ENCODE measurements around the gene TMEM184A.

Gene TMEM184A

DNA sequence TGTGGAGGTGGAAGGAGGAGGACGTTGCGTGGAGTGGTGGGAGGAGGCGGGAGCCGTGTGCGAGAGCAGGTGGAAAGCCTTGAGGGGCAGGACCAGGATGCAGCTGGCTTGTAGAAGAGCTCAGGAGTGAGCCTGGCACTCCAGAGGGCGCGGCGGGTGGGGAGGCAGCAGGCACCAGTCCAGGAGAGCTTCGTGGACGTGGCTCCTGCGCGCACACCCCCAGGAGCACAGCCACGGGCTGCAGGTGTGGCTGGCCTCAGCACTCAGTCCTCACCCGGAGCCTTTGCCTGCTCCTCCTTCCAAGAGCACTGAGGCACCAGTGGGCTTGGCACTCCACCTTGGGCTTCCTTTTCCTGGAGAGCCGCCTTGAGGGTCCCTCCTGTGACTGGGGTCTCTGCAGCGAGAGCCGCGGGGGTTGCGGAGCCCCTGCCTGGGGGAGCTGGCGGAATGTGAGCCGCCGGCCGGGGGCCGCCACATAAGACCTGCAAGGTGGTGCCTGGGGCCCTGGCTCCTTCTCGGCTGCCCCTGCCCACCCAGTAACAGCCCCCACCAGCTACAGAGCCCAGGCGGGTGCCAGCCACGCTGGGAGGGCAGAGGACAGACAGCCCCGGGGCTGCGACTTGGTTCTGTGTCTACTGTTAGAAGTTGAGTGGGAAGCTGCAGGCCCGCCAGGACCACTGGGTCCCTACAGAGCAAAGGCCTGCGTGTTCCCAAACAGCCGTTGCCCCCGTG is 14.4 kb downstream of the TMEM184A start:
- Histone ChIP-seq H3K9ac (ENCODE audit: low read length) (no peak overlapping the region), H3K27me3 (ENCODE audit: control insufficient read depth, insufficient read depth, low read length) (no peaks in the 10 kb centered on the region), H3K4me3 (ENCODE audit: low read depth, low read length) (no peak overlapping the region), H3K36me3 (ENCODE audit: control insufficient read depth, insufficient read depth, low read length) (peaks cover 27% of the 10 kb centered on the region), H3K9me3 (ENCODE audit: control insufficient read depth, insufficient read depth, low read depth, low read length) (no peaks in the 10 kb centered on the region), H3K4me1 (ENCODE audit: control insufficient read depth, insufficient read depth, low read length) (peaks cover 14% of the 10 kb centered on the region), H3K27ac (ENCODE audit: low read depth, low read length) (no peak overlapping the region)

DNA sequence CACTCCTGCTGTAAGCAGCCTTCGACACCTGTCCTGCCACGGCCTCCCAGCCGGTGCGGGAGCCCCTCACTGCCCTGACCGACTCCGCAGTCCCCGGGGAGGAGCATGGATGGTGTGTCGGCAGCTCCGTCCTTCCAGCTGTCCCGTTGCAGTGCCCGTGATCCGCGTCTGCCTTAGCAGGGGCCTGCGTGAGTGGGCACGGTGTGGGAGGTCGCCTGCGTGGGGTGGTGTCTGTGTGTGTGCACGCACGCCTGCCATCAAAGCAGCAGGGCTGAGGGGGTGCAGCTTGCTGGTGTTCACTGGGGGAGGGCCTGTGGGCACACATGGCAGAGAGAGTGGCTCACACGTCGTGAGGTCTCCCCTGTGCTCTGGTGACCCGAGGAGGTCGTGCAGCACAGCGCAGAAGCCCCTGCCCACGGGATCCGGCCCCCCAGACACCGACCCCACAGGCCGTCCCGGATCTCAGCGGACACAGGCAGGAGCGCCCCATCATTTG is 15.2 kb downstream of the TMEM184A start:
- peaks cover 22% of the 10 kb centered on the region for H3K4me1 ChIP-seq (ENCODE audit: control insufficient read depth, insufficient read depth, low read length)

DNA sequence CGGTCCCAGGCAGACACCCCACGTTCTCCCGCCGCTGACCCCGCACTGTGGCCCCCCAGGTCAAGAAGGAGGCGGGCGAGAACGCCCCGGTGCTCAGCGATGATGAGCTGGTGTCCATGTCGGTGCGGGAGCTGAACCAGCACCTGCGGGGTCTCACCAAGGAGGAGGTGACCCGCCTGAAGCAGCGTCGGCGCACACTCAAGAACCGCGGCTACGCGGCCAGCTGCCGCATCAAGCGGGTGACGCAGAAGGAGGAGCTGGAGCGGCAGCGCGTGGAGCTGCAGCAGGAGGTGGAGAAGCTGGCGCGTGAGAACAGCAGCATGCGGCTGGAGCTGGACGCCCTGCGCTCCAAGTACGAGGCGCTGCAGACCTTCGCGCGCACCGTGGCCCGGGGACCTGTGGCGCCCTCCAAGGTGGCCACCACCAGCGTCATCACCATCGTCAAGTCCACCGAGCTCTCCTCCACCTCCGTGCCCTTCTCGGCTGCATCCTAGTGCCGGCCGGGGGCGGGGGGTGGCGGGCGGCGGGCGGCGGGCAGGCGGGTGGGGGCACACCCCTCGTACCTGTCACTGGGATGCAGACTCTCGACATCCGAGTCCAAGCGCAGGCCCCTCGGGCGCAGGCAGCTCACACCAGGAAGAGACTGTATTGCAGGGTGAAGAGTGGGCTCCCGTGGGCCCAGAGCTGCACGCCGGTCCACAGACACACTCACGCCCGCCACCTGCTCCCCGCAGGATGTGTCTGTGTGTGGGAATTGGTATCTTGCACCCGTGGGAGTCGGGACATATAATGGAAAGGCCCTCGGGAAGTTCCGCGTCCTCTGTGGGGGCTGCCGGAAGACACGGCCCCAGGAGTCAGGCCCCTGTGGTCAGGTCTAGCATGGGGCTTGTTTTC is 15.9 kb downstream of the TMEM184A start:
- no peaks in the 10 kb centered on the region; the same call in 1 of the 2 replicates for H3K27me3 ChIP-seq (ENCODE audit: control insufficient read depth, insufficient read depth, low read length)
- peaks cover 27% of the 10 kb centered on the region for H3K36me3 ChIP-seq (ENCODE audit: control insufficient read depth, insufficient read depth, low read length)
- H3K27ac ChIP-seq (ENCODE audit: low read depth, low read length), result no peak overlapping the region
- H3K9me3 ChIP-seq (ENCODE audit: control insufficient read depth, insufficient read depth, low read depth, low read length), result no peaks in the 10 kb centered on the region
- peaks cover 26% of the 10 kb centered on the region for H3K4me1 ChIP-seq (ENCODE audit: control insufficient read depth, insufficient read depth, low read length)
- H3K4me3 ChIP-seq (ENCODE audit: low read depth, low read length), result no peak overlapping the region
- H3K9ac ChIP-seq (ENCODE audit: low read length), result no peak overlapping the region

More for the DNA sequence above, 15.2 kb downstream of the TMEM184A start:
- H3K27me3 ChIP-seq (ENCODE audit: control insufficient read depth, insufficient read depth, low read length), result no peaks in the 10 kb centered on the region
- no peak overlapping the region for H3K4me3 ChIP-seq (ENCODE audit: low read depth, low read length)
- H3K27ac ChIP-seq (ENCODE audit: low read depth, low read length), result no peak overlapping the region
- no peak overlapping the region for H3K9ac ChIP-seq (ENCODE audit: low read length)
- no peaks in the 10 kb centered on the region for H3K9me3 ChIP-seq (ENCODE audit: control insufficient read depth, insufficient read depth, low read depth, low read length)
- H3K36me3 ChIP-seq (ENCODE audit: control insufficient read depth, insufficient read depth, low read length), result peaks cover 27% of the 10 kb centered on the region

DNA sequence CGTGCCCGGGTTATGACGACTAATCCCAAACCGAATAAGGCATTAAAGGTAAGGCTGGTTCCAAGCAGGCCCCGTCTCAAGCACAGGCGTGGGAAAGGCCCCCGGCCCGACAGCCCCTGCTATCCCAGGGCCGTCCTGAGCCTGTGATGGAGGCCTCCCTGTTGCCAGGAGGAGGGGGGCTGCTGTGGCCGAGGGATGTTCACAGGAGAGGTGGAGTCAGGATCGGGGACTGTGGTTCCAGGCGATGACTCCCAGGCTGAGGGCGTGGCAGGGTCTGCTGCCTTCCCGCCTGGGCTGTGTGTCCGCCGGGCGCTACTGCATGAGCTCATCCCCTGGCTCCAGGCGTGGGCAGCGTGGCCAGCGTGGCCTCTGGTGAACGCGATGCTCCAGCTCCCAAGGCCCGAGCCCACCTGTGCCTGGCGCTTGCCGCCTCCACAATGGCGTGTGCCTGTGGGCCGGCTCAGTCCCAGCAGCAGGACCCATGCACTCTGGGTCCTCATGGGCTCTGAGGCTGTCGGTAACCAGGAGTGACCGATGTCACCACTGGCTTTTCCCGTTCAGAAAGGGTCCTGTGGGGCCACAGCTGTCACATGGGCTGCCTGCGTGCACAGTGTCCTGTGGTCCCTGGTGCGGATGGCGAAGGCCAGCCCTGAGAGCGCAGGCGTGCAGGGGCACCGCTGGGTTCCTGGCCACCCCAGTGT is 16.7 kb downstream of the TMEM184A start:
- Histone ChIP-seq H3K9me3 (ENCODE audit: control insufficient read depth, insufficient read depth, low read depth, low read length) (no peaks in the 10 kb centered on the region), H3K27me3 (ENCODE audit: control insufficient read depth, insufficient read depth, low read length) (no peaks in the 10 kb centered on the region; the same call in 1 of the 2 replicates), H3K4me3 (ENCODE audit: low read depth, low read length) (no peak overlapping the region), H3K27ac (ENCODE audit: low read depth, low read length) (no peak overlapping the region; the same call in 1 of the 2 replicates), H3K9ac (ENCODE audit: low read length) (no peak overlapping the region), H3K4me1 (ENCODE audit: control insufficient read depth, insufficient read depth, low read length) (peaks cover 32% of the 10 kb centered on the region), H3K36me3 (ENCODE audit: control insufficient read depth, insufficient read depth, low read length) (peaks cover 27% of the 10 kb centered on the region)

DNA sequence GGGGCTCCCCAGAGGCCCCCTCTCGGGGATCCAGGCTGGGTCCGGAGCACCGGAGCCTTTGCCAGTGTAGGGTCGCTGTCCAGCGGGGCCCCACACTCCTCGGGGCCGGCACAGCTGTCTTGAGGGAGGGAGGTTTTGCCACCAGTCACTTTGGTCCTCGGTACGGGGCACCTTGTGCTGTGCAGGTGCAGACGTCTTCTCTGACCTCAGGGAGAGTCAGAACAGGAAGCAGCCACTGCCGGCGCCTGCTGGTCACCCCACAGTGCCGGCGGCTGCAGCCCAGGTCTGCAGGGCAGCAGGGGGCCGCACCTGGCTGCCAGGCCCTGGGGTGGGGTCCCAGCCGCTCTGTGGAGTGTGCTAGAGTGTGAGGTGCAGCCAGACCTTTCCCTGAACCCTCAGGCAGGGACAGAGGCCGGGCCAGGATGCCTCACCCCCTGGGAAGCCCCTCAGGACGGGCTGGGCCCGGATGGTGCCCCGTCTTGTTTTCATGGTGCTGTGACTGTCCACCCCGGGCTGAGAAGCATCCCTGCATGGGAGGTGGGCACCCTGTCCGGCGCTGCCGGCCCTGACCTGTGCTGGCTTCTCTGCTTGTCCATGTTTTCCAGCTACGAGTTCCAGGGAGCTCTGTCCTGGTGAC is 17.3 kb downstream of the TMEM184A start:
- Histone ChIP-seq H3K4me1 (ENCODE audit: control insufficient read depth, insufficient read depth, low read length) (peaks cover 38% of the 10 kb centered on the region), H3K4me3 (ENCODE audit: low read depth, low read length) (no peak overlapping the region), H3K27ac (ENCODE audit: low read depth, low read length) (peak overlapping the region; percentile 8; the same call in 1 of the 2 replicates), H3K27me3 (ENCODE audit: control insufficient read depth, insufficient read depth, low read length) (no peaks in the 10 kb centered on the region; the same call in 1 of the 2 replicates), H3K36me3 (ENCODE audit: control insufficient read depth, insufficient read depth, low read length) (peaks cover 27% of the 10 kb centered on the region), H3K9ac (ENCODE audit: low read length) (no peak overlapping the region), H3K9me3 (ENCODE audit: control insufficient read depth, insufficient read depth, low read depth, low read length) (no peaks in the 10 kb centered on the region)

DNA sequence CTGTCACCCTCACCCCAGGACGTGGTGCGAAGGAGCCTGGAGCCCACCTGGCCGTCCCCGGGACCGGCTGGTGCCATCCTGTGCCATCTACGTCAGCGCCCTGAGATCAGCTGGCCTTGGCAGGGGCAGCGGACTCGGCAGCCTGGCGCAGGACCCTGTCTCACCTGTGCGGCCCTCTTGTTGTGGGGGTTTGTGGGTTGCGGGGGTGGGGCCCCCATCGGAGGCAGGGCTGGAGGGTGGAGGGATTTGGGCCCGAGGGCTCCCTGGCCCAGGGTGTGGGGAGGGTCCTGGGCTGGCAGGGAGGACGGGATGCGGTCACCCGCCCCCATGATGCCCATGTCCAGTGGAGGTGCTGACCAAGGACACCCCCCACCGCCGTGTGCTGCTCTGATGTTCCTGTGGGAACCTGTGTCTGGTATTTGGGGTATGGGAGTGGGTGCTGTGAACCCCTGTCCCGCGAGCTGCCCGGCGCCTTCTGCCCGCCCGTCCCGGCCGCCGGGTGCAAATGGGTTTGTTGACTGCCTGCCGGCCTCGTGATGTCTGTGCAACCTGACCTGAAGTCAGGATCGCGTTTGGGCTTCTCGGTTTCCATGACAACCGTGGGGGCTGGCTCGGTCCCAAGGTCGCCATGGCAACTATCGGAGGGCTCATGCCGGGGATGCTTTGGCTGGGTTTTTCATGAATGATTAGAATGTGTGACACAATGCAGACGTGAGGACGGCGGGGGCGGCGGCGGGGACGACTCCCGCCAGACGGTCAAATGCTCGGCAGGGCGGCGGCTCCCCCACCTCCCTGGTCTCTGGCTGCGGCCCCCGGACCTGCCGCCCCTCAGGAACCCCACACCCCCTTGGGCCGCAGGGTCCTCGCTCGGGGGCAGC is 18.2 kb downstream of the TMEM184A start:
- H3K4me3 ChIP-seq (ENCODE audit: low read depth, low read length), result peak overlapping the region; percentile 39; the same call in 1 of the 2 replicates
- peak overlapping the region; percentile 87 for H3K27ac ChIP-seq (ENCODE audit: low read depth, low read length)
- H3K36me3 ChIP-seq (ENCODE audit: control insufficient read depth, insufficient read depth, low read length), result peaks cover 27% of the 10 kb centered on the region
- H3K9ac ChIP-seq (ENCODE audit: low read length), result peak overlapping the region; percentile 29
- peaks cover 47% of the 10 kb centered on the region for H3K4me1 ChIP-seq (ENCODE audit: control insufficient read depth, insufficient read depth, low read length)
- peaks cover 6% of the 10 kb centered on the region; the same call in 1 of the 2 replicates for H3K27me3 ChIP-seq (ENCODE audit: control insufficient read depth, insufficient read depth, low read length)
- H3K9me3 ChIP-seq (ENCODE audit: control insufficient read depth, insufficient read depth, low read depth, low read length), result no peaks in the 10 kb centered on the region

DNA sequence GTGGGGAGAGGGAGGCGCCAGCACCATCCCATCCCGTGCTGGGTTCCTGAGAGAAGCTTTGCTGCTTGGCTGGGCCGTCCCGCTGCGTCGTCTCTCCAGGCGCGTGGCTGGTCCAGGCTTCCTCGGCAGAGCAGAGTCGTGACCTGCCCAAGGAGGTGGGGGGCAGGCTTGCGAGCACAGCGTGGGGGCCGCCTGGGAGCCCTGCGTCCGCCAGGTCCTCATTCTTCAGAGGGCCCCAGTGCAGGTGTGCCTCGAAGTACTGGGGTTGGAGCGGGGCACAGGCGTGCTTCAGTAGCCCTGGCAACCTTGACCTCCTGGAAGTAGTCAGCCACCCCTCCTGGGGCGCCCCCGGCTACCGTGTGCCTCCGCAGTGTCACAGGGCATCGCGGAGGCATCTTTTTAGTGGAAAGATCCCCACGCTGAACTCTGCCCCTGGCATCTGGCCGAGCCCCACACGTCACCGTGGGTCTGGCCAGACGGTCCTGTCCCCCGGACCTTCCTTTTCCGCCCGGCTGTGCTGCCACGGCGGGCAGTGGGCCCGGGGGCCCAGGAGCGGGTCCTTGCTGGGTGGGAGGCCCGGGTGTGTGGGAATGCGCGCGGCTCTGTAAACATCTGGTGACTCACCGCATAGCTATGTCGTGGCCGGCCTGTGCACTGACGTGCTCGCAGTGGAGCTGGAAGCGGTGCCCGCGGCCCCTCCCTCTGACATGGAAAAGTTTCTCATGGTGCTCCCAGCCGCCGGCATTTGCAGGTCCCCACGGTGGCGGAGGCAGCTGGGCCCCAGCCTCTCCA is 19.1 kb downstream of the TMEM184A start:
- Histone ChIP-seq H3K4me3 (ENCODE audit: low read depth, low read length) (peak overlapping the region; percentile 41; the same call in 1 of the 2 replicates), H3K36me3 (ENCODE audit: control insufficient read depth, insufficient read depth, low read length) (peaks cover 24% of the 10 kb centered on the region), H3K27ac (ENCODE audit: low read depth, low read length) (peak overlapping the region; percentile 87), H3K27me3 (ENCODE audit: control insufficient read depth, insufficient read depth, low read length) (peaks cover 15% of the 10 kb centered on the region; the same call in 1 of the 2 replicates), H3K4me1 (ENCODE audit: control insufficient read depth, insufficient read depth, low read length) (peaks cover 54% of the 10 kb centered on the region), H3K9me3 (ENCODE audit: control insufficient read depth, insufficient read depth, low read depth, low read length) (no peaks in the 10 kb centered on the region), H3K9ac (ENCODE audit: low read length) (peak overlapping the region; percentile 74)

DNA sequence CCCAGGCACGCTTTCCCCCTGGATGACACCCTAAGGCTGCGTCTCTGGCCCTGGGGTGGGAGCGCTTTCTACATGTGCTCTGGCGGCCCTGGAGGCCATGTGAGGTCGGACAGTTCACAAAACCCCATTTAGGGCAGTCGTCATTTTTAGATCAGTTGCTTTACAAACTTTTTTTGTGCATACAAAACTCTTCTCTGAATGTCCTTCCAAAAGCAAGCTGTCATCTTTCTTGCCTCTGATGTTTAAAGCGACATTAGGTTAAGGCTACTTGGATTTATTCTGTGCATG is 19.6 kb downstream of the TMEM184A start:
- Histone ChIP-seq H3K4me1 (ENCODE audit: control insufficient read depth, insufficient read depth, low read length) (peaks cover 60% of the 10 kb centered on the region), H3K36me3 (ENCODE audit: control insufficient read depth, insufficient read depth, low read length) (peaks cover 22% of the 10 kb centered on the region), H3K9ac (ENCODE audit: low read length) (peak overlapping the region; percentile 74), H3K9me3 (ENCODE audit: control insufficient read depth, insufficient read depth, low read depth, low read length) (no peaks in the 10 kb centered on the region), H3K4me3 (ENCODE audit: low read depth, low read length) (peak overlapping the region; percentile 41; the same call in 1 of the 2 replicates), H3K27me3 (ENCODE audit: control insufficient read depth, insufficient read depth, low read length) (peaks cover 20% of the 10 kb centered on the region; the same call in 1 of the 2 replicates), H3K27ac (ENCODE audit: low read depth, low read length) (0 out of 2 replicates have a peak overlapping the region, but pooled peaks have one; percentile 87)

DNA sequence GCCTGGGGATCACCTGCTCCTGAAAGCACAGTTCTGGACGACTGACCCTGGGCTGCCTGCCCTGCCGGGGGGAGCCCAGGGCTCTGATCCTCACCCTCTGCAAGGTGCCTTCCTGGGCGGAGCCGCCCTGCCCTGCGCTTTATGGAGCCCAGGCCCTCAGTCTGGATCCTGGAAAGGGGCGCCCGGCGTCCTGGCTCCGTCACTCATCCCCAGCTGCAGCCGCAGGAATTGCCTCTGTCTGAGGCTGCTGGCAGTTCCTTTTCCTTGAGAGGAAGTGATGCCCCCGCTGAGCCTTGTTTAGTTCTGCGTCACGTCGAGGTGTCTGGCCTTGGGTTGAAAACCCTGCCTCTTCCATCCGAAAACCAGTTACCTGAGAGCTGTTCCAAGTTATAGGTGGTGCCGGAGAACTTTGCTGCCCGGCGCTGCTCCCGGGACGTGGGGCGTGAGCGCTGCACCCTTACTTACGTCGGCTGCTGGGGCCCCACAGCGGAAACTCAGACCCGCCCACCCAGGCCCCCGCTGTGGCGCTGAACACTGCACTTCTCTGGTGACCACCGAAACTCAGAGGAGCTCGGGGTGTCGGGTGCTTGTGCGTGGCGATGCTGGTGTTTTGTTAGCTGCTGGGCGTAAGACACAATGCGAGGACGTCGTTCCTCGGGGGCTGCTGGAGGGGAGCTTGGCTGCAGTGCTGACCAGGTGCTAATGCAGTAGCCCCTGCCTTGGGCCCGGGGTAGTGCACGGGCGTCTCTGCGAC is 20.1 kb downstream of the TMEM184A start:
- peak overlapping the region; percentile 74 for H3K9ac ChIP-seq (ENCODE audit: low read length)

More for the DNA sequence above, 20.1 kb downstream of the TMEM184A start:
- peaks cover 60% of the 10 kb centered on the region for H3K4me1 ChIP-seq (ENCODE audit: control insufficient read depth, insufficient read depth, low read length)
- peaks cover 16% of the 10 kb centered on the region for H3K36me3 ChIP-seq (ENCODE audit: control insufficient read depth, insufficient read depth, low read length)
- 0 out of 2 replicates have a peak overlapping the region, but pooled peaks have one; percentile 87 for H3K27ac ChIP-seq (ENCODE audit: low read depth, low read length)
- H3K27me3 ChIP-seq (ENCODE audit: control insufficient read depth, insufficient read depth, low read length), result peaks cover 23% of the 10 kb centered on the region; the same call in 1 of the 2 replicates
- 0 out of 2 replicates have a peak overlapping the region, but pooled peaks have one; percentile 41 for H3K4me3 ChIP-seq (ENCODE audit: low read depth, low read length)
- H3K9me3 ChIP-seq (ENCODE audit: control insufficient read depth, insufficient read depth, low read depth, low read length), result no peaks in the 10 kb centered on the region

All from HUES6 (cell line).